NCI-H1694 treated with DMSO at 0.1 percent for 48 hours (cell line): Measurements from ENCODE around the gene CWC27.

Experiments
- DNase-seq: peaks from one replicate; lab custom pipeline; 2025; lab: John Stamatoyannopoulos, UW

The CWC27 gene

GRCh38 chr5:64980176-64980575 lies 211.4 kb downstream of the CWC27 start:
- DNase-seq = no peak

DNA sequence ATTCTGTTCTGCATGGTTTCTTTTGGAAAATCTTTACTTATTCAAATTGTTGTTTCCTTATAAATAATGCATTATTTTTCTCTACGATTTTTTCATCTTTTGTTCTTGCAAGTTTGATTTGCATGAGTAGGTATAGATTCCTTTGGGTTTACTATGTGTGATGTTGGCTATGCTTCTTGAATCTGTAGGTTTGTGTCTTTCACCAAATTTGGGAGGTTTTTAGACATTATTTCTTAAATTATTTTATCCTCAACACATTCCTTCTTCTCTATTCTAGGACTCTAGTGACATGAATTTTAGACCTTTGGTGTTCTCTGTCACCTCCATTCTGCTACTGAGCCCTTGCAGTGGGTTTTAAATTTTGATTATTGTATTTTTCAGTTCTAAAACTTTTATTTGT lies 219.0 kb downstream of the CWC27 start:
- no peak for DNase-seq

GRCh38 chr5:65009207-65009606 lies 240.5 kb downstream of the CWC27 start:
- DNase-seq = no peak

GRCh38 chr5:65010841-65011240 lies 242.1 kb downstream of the CWC27 start:
- DNase-seq = no peak

DNA sequence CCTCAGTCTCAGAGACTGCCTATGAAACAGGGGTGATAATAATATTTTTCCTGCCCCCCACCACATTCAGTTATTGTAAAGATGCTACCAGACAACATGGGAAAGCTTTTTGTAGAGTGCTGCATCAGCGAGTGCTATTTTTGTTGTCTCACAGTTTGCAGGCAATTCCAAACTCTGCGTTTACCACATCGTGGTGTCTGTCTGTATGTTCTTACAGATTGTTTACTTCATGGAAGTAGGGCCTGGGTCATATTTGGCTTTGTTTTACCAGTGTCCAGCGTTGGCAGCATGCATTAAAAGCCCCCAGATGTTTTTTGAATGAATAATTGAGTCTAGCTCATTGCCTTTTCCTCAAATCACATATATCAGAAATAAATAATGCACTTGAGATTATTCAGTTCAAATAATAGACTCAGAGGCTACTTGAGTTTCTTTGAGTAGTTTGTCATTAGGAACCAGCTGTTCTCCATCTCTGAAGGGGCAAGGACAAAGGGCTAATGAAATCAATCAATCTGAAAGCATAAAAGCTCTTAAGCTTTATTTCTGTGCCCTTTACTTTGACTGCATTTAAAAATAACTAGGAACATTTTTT lies 243.7 kb downstream of the CWC27 start:
- no peak for DNase-seq

DNA sequence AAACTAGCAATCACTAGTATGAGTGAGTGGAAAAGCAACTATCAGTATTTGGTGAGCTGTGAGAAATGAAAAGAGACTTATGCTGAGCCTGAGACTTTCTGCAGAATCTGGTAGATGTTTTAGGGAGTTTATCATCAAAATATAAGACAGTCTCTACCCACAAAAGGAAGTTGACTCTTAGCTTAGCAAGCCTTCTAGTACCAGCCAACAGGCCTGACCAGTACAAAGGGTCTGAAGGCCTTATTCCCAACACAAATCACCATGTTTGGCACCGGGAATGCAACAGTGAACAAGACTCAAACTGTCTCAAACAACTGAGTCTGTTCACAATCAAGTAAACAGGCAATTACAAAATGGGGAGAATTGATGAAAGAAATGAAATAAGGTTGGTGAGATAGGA lies 244.4 kb downstream of the CWC27 start:
- no peak for DNase-seq

- DNase-seq = no peak
Measured at GRCh38 chr5:65014769-65015168, 246.0 kb downstream of the CWC27 start.

GRCh38 chr5:65015767-65016166 lies 247.0 kb downstream of the CWC27 start:
- no peak for DNase-seq

DNA sequence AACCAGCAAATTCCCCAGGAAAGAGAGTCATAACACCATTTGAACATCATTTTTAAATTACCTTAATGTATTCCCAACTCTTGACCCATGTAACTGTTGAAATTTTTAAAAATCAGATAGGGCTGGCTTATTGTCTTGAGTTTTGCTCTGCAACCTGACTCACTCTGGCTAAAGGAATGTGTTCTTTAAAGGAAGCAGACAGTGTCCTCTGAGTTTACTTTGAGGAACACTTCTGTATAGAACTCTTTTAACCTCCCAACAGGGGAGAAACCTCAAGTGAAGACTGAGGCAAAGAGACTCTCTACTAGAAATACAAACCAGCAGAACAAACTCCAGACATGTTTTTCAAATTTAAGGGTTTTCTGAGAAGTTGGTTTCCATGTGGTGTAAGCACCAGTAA lies 248.9 kb downstream of the CWC27 start:
- DNase-seq = no peak

DNA sequence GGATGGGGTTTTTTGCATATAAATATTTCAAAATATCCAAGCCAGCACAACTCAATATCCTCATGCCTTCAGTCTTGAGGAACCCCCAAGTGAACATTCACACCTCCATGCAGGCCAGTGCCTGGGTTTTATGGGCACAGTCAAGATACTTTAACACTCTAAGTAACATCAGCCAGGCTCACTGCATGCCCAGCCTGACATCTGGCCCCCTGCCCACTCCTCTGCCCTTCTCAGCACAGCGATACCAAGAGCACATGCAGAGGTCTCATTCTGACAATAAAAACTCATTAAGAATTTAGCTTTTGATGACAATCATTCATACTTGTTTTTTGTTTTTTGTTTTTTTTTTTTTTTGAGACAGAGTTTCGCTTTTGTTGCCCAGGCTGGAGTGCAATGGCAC lies 250.0 kb downstream of the CWC27 start:
- no peak for DNase-seq

GRCh38 chr5:65020492-65020891 lies 251.8 kb downstream of the CWC27 start:
- DNase-seq = no peak

DNA sequence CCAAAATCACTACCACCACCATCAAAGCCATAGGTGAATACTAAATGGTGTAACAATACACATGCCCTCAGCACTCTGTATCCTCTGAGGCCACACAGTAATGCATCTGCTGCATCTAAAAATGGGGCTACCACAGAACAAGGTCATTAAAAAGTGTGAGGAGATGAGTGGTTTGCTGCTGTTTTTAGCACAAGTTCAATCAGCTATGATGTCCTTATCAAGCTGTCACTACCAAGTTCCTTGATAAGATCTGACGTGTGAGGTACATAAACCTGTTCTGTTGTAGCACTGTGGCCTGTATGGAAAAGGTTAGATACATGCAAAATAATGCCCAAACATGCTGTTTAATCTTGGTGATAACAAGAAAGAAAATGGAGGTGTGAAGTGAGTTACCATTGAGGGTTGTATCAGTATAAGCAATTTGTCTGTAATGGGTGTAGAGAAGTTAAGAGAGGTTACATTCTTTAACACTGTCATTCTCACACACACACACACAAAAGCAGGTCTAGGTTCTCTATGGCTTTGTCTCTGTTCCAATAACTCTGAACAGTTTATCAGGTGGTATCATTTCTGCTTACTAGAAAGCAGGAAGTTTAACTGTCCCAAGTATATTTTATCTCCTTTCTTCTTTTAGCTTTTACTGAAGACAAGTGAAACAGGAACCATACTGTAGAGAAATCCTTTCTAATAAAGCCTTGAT lies 252.9 kb downstream of the CWC27 start:
- no peak for DNase-seq

GRCh38 chr5:65022932-65023331 lies 254.2 kb downstream of the CWC27 start:
- no peak for DNase-seq

GRCh38 chr5:65024681-65025080 lies 256.0 kb downstream of the CWC27 start:
- no peak for DNase-seq

GRCh38 chr5:65026816-65027548 lies 258.3 kb downstream of the CWC27 start:
- no peak for DNase-seq

DNA sequence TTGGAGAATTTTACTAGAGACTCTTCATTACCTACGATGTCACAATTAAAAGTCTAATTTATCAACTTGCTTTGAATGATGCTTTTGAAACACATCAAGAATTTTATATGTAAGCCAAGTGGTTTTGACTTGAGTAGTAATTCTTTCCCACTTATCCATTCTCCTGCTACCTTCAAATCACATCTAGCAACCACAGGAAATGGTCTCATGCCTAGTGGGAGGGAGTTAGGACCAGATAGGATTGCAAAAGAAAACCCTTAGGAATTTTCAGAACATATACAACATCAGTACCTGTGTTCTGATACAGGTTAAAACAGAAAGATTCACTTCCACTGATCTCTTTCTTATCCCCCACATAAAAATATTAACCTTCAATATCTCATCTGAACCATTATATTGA lies 260.4 kb downstream of the CWC27 start:
- no peak for DNase-seq

DNA sequence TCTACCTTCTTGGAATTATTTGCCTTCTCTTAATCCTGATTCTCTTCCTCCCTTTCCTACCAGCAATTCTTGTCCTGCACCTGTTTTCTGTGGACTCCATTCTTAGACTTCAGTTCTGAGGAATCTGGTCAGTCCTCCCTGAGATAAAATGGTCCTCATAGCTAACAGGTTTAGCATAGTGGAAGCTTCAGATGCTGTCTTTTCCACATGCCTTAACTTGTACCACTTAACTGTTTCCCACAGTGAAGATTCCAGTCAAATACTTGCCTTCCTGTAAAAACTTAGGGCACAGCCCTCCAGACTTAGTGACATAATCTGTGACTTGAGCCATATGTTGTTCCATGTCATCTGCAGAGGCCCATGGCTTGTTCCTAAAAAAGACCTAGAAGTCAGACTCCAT lies 261.3 kb downstream of the CWC27 start:
- DNase-seq = no peak

GRCh38 chr5:65032250-65032649 lies 263.5 kb downstream of the CWC27 start:
- DNase-seq = no peak

- no peak for DNase-seq
Measured at GRCh38 chr5:65034029-65034812, 265.5 kb downstream of the CWC27 start.

DNA sequence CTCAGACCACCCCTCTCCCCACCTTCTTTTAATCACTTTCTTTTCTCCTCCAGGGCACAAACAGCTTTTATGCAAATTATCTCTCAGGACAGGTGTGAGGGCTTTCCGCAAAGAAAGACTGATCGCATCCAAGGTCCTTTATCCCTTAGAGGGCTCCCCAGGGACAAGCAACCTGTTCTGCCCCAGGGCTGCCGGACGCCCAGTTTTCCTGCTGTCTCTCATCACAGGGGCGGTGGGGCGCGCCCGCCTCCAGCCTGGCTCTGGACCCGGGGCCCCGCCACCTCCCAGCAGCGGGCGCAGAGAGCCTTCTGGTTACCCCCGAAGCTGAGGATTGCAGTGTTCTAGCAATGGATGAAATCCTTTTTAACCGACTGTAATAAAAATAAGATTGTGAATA lies 266.1 kb downstream of the CWC27 start:
- DNase-seq = no peak

DNA sequence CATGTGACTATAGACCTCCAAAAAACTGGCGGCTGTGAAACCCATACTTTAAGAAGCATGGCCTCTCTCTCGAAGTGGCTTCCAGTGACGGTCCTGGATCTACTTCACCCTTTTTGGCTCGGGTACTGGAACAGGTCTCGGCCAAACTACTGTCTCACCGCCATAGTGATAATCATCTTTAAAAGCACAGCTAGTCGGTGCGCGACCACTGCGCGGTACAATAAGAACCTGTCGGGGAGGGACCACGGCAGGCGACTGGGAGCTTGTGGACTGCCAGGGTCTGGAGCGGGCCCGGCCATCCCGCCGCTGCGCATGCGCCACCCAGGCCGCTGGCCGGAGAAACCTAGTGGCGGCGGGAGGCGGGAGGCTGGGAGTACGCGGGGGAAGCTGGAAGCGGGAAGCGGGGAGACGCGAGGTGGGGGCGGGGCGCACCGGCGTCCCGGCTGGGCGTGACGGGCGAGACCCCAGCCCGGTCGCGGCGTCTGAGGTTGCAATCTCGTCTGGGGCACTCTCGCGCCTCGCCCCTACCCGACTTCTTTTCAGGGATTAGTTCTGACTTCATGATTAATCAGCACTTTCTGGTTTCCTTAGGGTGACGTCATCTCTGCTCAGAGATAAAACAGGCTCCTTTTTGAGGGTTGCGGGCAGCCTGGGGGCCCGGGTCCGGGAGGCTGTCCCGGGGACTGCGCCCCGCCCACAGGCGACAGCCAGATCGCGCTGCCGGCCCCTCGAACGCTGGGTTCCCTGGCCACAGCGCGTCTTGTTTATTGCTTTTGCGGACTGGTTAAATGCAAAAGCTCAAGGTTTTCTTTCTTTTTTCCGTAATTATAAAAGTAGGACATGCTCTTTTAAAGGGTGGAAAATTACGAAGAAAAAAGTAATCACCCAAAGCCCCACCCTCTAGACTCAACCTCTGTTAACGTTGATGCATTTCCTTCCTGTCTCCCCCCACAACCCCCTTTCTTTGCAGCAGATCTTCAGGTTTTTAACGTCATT lies 266.8 kb downstream of the CWC27 start:
- no peak for DNase-seq
